Fibroblast of lung (primary cell): ENCODE results near the gene SPANXA2.

Experiments
- EZH2 ChIP-seq: IDR thresholded peaks from 2 replicates; pipeline ENCODE4 v1.5.1; 2012; ENCODE audit warnings: low read length, control low read depth, mild to moderate bottlenecking; ENCODE audit errors: missing control alignments
- TF ChIP-seq, protein P1 (sequence below), 2 donors: IDR thresholded peaks in 1 of 2; conservative IDR thresholded peaks in 1 of 2; 1 replicate in 1 of 2; 2 replicates in 1 of 2; pipeline ENCODE4 v1.5.1; 2011 to 2012; ENCODE audit warnings: low read length in 2 of 2, control low read depth in 1 of 2, inconsistent platforms in 1 of 2, low read depth in 1 of 2, mild to moderate bottlenecking in 1 of 2

DNA sequence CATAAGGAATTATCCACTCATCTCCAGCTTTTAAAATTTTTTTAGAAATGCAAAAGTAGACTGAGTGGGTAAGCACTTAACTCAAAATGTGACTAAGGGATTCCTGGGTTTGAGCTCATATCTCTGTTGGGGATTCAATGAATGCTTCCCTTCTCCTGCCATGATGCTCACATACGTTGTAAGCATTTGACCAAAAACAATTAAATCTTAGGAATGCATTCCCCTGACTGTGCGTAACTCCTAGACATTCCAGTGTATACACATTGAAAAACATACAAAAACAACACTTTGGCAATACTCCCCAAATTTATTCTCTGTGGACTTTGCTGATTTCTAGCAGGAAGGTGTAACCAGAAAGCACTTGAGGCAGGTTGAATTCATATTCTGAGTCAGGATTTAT lies 29.8 kb downstream of the SPANXA2 start:
- TF ChIP-seq, protein P1, sequence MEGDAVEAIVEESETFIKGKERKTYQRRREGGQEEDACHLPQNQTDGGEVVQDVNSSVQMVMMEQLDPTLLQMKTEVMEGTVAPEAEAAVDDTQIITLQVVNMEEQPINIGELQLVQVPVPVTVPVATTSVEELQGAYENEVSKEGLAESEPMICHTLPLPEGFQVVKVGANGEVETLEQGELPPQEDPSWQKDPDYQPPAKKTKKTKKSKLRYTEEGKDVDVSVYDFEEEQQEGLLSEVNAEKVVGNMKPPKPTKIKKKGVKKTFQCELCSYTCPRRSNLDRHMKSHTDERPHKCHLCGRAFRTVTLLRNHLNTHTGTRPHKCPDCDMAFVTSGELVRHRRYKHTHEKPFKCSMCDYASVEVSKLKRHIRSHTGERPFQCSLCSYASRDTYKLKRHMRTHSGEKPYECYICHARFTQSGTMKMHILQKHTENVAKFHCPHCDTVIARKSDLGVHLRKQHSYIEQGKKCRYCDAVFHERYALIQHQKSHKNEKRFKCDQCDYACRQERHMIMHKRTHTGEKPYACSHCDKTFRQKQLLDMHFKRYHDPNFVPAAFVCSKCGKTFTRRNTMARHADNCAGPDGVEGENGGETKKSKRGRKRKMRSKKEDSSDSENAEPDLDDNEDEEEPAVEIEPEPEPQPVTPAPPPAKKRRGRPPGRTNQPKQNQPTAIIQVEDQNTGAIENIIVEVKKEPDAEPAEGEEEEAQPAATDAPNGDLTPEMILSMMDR (conservative IDR thresholded peaks at IDR 0.05 in 1 of 2, IDR thresholded peaks at IDR 0.05 in 1 of 2; ENCODE audit: low read depth in 1 of 2, low read length in 2 of 2) = no peak
- no peak for TF ChIP-seq EZH2
